IMR-90 (cell line): ENCODE data around the gene COL23A1. TPM values are rescaled to one million over a fixed set of nuclear protein-coding genes. Genes with fewer than 3 reads are reported as not detected.

Experiments
- ATAC-seq: fragments of 200-7000 bp; cut with Tn5 transposase; 2 replicates; pipeline ENCODE4 v1.9.1; 2020; ENCODE audit warnings: low read depth, mild to moderate bottlenecking, moderate library complexity
- BruUV-seq: library from RNA; stranded (reverse); fragments of 400-500 nt; replicated peaks from 2 replicates; lab custom pipeline; 2021; lab: Mats Ljungman, UMichigan
- CTCF ChIA-PET: fragments of 300-600 bp; formaldehyde crosslinking; extraction: SDS; loops from one replicate; lab custom pipeline; 2021; ENCODE audit warnings: antibody characterized with exemption; lab: Yijun Ruan, JAX
- POLR2A ChIA-PET: fragments of 300-600 bp; sonication (Branson Sonifier 250); formaldehyde crosslinking; loops from one replicate; lab custom pipeline; 2022; ENCODE audit warnings: antibody characterized with exemption; ENCODE audit not compliant: unreplicated experiment; lab: Charles Lee
- DNase-seq: peaks from one replicate; pipeline ENCODE4 v3.0.0; 2013
- H2AFZ ChIP-seq: replicated peaks from 2 replicates; pipeline ENCODE3; 2013; ENCODE audit warnings: low read length, mild to moderate bottlenecking; ENCODE audit not compliant: poor library complexity
- H2AK5ac ChIP-seq: 2 replicates; pipeline ENCODE4 v1.6.1; 2013; ENCODE audit warnings: low read depth, low read length, inconsistent platforms
- H2AK9ac ChIP-seq: replicated peaks from 2 replicates; pipeline ENCODE3; 2013; ENCODE audit warnings: mild to moderate bottlenecking, low read depth, low read length, moderate library complexity; ENCODE audit not compliant: poor library complexity
- H2BK120ac ChIP-seq: 2 replicates; pipeline ENCODE4 v1.6.1; 2013; ENCODE audit warnings: low read depth, low read length, inconsistent platforms
- H2BK15ac ChIP-seq: 3 replicates; pipeline ENCODE4 v1.6.1; 2013; ENCODE audit warnings: low read depth, low read length, inconsistent platforms
- H2BK20ac ChIP-seq: 2 replicates; pipeline ENCODE4 v1.6.1; 2013; ENCODE audit warnings: low read depth, mild to moderate bottlenecking, inconsistent platforms, low read length, moderate library complexity
- H2BK5ac ChIP-seq: 2 replicates; pipeline ENCODE4 v1.6.1; 2013; ENCODE audit warnings: mild to moderate bottlenecking, low read depth, low read length, inconsistent platforms; ENCODE audit not compliant: poor library complexity, severe bottlenecking
- H3K14ac ChIP-seq: replicated peaks from 2 replicates; pipeline ENCODE4 v1.6.1; 2013; ENCODE audit warnings: low read depth, low read length, inconsistent platforms
- H3K18ac ChIP-seq: 2 replicates; pipeline ENCODE4 v1.6.1; 2013; ENCODE audit warnings: low read depth, low read length, control low read depth
- H3K23ac ChIP-seq: 2 replicates; pipeline ENCODE4 v1.6.1; 2013; ENCODE audit warnings: low read depth, low read length, inconsistent platforms
- H3K27ac ChIP-seq: 2 replicates; pipeline ENCODE4 v1.5.1; 2013; ENCODE audit warnings: mild to moderate bottlenecking, control low read depth, low read length; ENCODE audit not compliant: insufficient read depth
- H3K27me3 ChIP-seq: 2 replicates; pipeline ENCODE4 v1.6.1; 2013; ENCODE audit warnings: low read length; ENCODE audit not compliant: control insufficient read depth, insufficient read depth
- H3K36me3 ChIP-seq: 2 replicates; pipeline ENCODE4 v1.6.1; 2013; ENCODE audit warnings: low read length, mixed read lengths; ENCODE audit not compliant: control insufficient read depth, insufficient read depth
- H3K4ac ChIP-seq: 2 replicates; pipeline ENCODE4 v1.6.1; 2013; ENCODE audit warnings: low read depth, low read length, inconsistent platforms
- H3K4me1 ChIP-seq: 2 replicates; pipeline ENCODE4 v1.6.1; 2013; ENCODE audit warnings: low read length, mixed read lengths; ENCODE audit not compliant: control insufficient read depth, insufficient read depth
- H3K4me2 ChIP-seq: 2 replicates; pipeline ENCODE4 v1.6.1; 2013; ENCODE audit warnings: low read depth, mild to moderate bottlenecking, control low read depth, low read length, moderate library complexity
- H3K4me3 ChIP-seq: 2 replicates; pipeline ENCODE4 v1.5.1; 2013; ENCODE audit warnings: low read depth, mild to moderate bottlenecking, control low read depth, low read length, moderate library complexity; ENCODE audit not compliant: insufficient read depth
- H3K56ac ChIP-seq: 2 replicates; pipeline ENCODE4 v1.6.1; 2013; ENCODE audit warnings: low read length, inconsistent platforms; ENCODE audit not compliant: insufficient read depth; ENCODE audit errors: extremely low read depth
- H3K79me1 ChIP-seq, 2 experiments: 2 replicates each; pipeline ENCODE4 v1.6.1; 2013; ENCODE audit warnings: low read length in 2 of 2, inconsistent platforms in 1 of 2, low read depth in 1 of 2
- H3K9ac ChIP-seq: 2 replicates; pipeline ENCODE4 v1.6.1; 2013; ENCODE audit warnings: low read depth, low read length, control low read depth
- H3K9me1 ChIP-seq: 2 replicates; pipeline ENCODE4 v1.6.1; 2013; ENCODE audit warnings: low read length, inconsistent platforms; ENCODE audit not compliant: insufficient read depth
- H3K9me3 ChIP-seq: 2 replicates; pipeline ENCODE4 v1.6.1; 2013; ENCODE audit warnings: low read length; ENCODE audit not compliant: control insufficient read depth, insufficient read depth
- H4K20me1 ChIP-seq: 2 replicates; pipeline ENCODE4 v1.6.1; 2013; ENCODE audit warnings: low read length, inconsistent platforms; ENCODE audit not compliant: insufficient read depth
- H4K5ac ChIP-seq: 2 replicates; pipeline ENCODE4 v1.6.1; 2013; ENCODE audit warnings: mild to moderate bottlenecking, low read depth, low read length, control low read depth
- H4K8ac ChIP-seq, 2 experiments: 2 replicates each; pipeline ENCODE4 v1.6.1; 2013; ENCODE audit warnings: low read depth in 2 of 2, low read length in 2 of 2, control low read depth in 1 of 2, inconsistent platforms in 1 of 2
- H4K91ac ChIP-seq: 2 replicates; pipeline ENCODE4 v1.6.1; 2013; ENCODE audit warnings: low read depth, low read length, inconsistent platforms; ENCODE audit not compliant: insufficient read depth
- BHLHE40 ChIP-seq: fragments of 150-350 bp; IDR thresholded peaks from 2 replicates; pipeline ENCODE4 v1.6.1; 2016; ENCODE audit warnings: mild to moderate bottlenecking, low read depth, low read length
- CEBPB ChIP-seq: IDR thresholded peaks from 2 replicates; pipeline ENCODE4 v1.6.1; 2012; ENCODE audit warnings: low read depth, low read length, improper control_type of control experiment
- CHD1 ChIP-seq: IDR thresholded peaks from 2 replicates; pipeline ENCODE4 v1.6.1; 2012; ENCODE audit warnings: low read depth, low read length, improper control_type of control experiment
- FOS ChIP-seq: fragments of 150-350 bp; IDR thresholded peaks from 2 replicates; pipeline ENCODE4 v1.6.1; 2016; ENCODE audit warnings: low read depth, low read length
- MAFK ChIP-seq: IDR thresholded peaks from 2 replicates; pipeline ENCODE4 v1.6.1; 2012; ENCODE audit warnings: low read depth, low read length, improper control_type of control experiment
- MAZ ChIP-seq: IDR thresholded peaks from 2 replicates; pipeline ENCODE4 v1.6.1; 2012; ENCODE audit warnings: low read depth, mild to moderate bottlenecking, low read length, improper control_type of control experiment, moderate library complexity, borderline replicate concordance
- MXI1 ChIP-seq: IDR thresholded peaks from 2 replicates; pipeline ENCODE4 v1.6.1; 2012; ENCODE audit warnings: low read depth, mild to moderate bottlenecking, low read length, moderate library complexity, borderline replicate concordance
- NFE2L2 ChIP-seq: fragments of 150-350 bp; IDR thresholded peaks from 2 replicates; pipeline ENCODE4 v1.6.1; 2016; ENCODE audit warnings: low read depth, mild to moderate bottlenecking, low read length
- POLR2A ChIP-seq: IDR thresholded peaks from 2 replicates; pipeline ENCODE4 v1.6.1; 2012; ENCODE audit warnings: mild to moderate bottlenecking, low read depth, low read length
- RAD21 ChIP-seq: IDR thresholded peaks from 2 replicates; pipeline ENCODE4 v1.6.1; 2012; ENCODE audit warnings: low read length, improper control_type of control experiment
- RCOR1 ChIP-seq: IDR thresholded peaks from 2 replicates; pipeline ENCODE4 v1.6.1; 2012; ENCODE audit warnings: mild to moderate bottlenecking, low read length, improper control_type of control experiment; ENCODE audit not compliant: insufficient replicate concordance
- RFX5 ChIP-seq: IDR thresholded peaks from 2 replicates; pipeline ENCODE4 v1.8.0; 2012; ENCODE audit warnings: low read depth, mild to moderate bottlenecking, low read length, moderate library complexity
- SMC3 ChIP-seq: fragments of 150-350 bp; IDR thresholded peaks from 2 replicates; pipeline ENCODE4 v1.6.1; 2016; ENCODE audit warnings: low read depth, mild to moderate bottlenecking, antibody characterized with exemption, low read length, moderate library complexity
- WGBS, 2 experiments: methylation state at CpG; one replicate each; pipeline versions ENCODE4 v1.1.5 to v1.1.7; 2013; ENCODE audit warnings: missing lambda C conversion rate in 2 of 2; ENCODE audit not compliant: insufficient read length in 1 of 2; ENCODE audit errors: extremely low coverage in 2 of 2; 5-methylcytosine and 5-hydroxymethylcytosine counted together
- dilution Hi-C: fragments of 300-500 bp; cut with HindIII; formaldehyde crosslinking; loops from one replicate; pipeline ENCODE4 v1.14.3; 2018; ENCODE audit warnings: low sequenced_read_pairs; ENCODE audit not compliant: unreplicated experiment
- in situ Hi-C: fragments of 300-500 bp; cut with MboI; formaldehyde crosslinking; loops from 3 replicates; pipeline ENCODE4 v1.14.3; 2019; ENCODE audit warnings: low sequenced_read_pairs, inconsistent platforms, mixed read lengths
- intact Hi-C: fragments of 100-400 bp; cut with micrococcal nuclease; formaldehyde crosslinking; loops from 2 replicates; pipeline ENCODE4 v1.10.0; 2022
- polyA plus RNA-seq, 3 experiments: library from polyadenylated mRNA; depleted of rRNA; stranded (reverse); fragments of >200 nt; gene quantifications; 2 replicates each; pipeline ENCODE4 v1.2.3, GENCODE V29; 2012; ENCODE audit warnings: low replicate concordance in 1 of 3
- total RNA-seq: library from RNA; depleted of rRNA; stranded (reverse); fragments of >200 nt; gene quantifications from 2 replicates; pipeline ENCODE4 v1.2.3, GENCODE V29; 2012
- TF ChIP-seq, protein P1 (sequence below): fragments of 150-350 bp; IDR thresholded peaks from 2 replicates; pipeline ENCODE4 v1.6.1; 2017; ENCODE audit warnings: mild to moderate bottlenecking, antibody characterized with exemption, low read length, low read depth
- TF ChIP-seq, protein P2 (sequence below): conservative IDR thresholded peaks from 2 replicates; pipeline ENCODE4 v1.5.1; 2012; ENCODE audit warnings: mild to moderate bottlenecking, low read depth, low read length, improper control_type of control experiment
- TF ChIP-seq, protein P3 (sequence below): fragments of 150-350 bp; IDR thresholded peaks from 2 replicates; pipeline ENCODE4 v1.6.1; 2016; ENCODE audit warnings: low read depth, mild to moderate bottlenecking, low read length, moderate library complexity, borderline replicate concordance

Gene COL23A1
- total and polyA plus RNA-seq, 2 of the 4 experiments (the other 2 are of a cell fraction) = not detected

DNA sequence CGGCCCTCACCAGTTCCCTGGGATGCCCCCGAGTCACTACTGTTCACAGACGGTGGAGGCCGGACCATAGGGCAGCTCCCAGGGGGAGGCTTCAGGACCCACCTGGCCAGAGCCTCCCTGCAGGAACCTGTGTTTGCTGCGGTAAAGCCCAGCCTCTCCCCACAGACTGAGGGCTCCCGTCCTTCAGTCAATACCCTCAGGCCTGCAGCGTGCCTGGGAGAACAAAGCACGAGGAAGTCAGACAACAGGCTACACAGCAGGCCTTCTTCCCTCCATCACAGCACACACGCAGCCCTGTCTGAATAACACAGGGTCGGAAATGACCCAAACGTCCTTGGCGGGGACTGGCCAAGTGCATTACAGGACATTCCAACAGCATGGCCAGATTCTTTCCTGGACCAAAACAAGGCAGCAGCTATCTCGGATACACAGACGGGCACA is 34.4 kb downstream of the COL23A1 start:
- Histone ChIP-seq H2BK20ac (no peak overlapping the region), H3K4ac (no peak overlapping the region), H3K9me3 (peaks cover 15% of the 10 kb centered on the region), H3K4me1 (no peaks in the 10 kb centered on the region), H2AK5ac (no peak overlapping the region), H4K91ac (no peak overlapping the region), H3K23ac (no peak overlapping the region), H3K27ac (no peak overlapping the region), H3K36me3 (no peaks in the 10 kb centered on the region), H2AK9ac (no peak overlapping the region), H3K4me3 (no peak overlapping the region), H4K8ac (no peak overlapping the region), H2BK15ac (no peak overlapping the region), H3K14ac (no peak overlapping the region), H3K27me3 (no peaks in the 10 kb centered on the region), H3K18ac (no peak overlapping the region), H3K79me1 (no peaks in the 10 kb centered on the region), H2AFZ (no peak overlapping the region), H3K9me1 (no peaks in the 10 kb centered on the region), H3K56ac (no peak overlapping the region), H4K20me1 (no peaks in the 10 kb centered on the region), H2BK120ac (no peak overlapping the region), H2BK5ac (no peak overlapping the region), H3K9ac (no peak overlapping the region), H4K5ac (no peak overlapping the region), H3K4me2 (no peak overlapping the region)
- DNase-seq (no peak), ATAC-seq (no peak)
- POLR2A ChIA-PET = no interaction called here
- 76% methylated on average over 4 of the region's 14 CpGs; no CpG with 5 or more reads in 1 of the 2 experiments for WGBS, 2 experiments
- no TSS peak for BruUV-seq
- in situ Hi-C loops (no loop called here), dilution Hi-C loops (no loop called here), intact Hi-C loops (no loop called here)
- TF ChIP-seq BHLHE40 = no peak
- TF ChIP-seq, protein P1, sequence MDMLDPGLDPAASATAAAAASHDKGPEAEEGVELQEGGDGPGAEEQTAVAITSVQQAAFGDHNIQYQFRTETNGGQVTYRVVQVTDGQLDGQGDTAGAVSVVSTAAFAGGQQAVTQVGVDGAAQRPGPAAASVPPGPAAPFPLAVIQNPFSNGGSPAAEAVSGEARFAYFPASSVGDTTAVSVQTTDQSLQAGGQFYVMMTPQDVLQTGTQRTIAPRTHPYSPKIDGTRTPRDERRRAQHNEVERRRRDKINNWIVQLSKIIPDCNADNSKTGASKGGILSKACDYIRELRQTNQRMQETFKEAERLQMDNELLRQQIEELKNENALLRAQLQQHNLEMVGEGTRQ = no peak
- no peak for TF ChIP-seq POLR2A
- no peak for TF ChIP-seq CEBPB
- TF ChIP-seq, protein P2, sequence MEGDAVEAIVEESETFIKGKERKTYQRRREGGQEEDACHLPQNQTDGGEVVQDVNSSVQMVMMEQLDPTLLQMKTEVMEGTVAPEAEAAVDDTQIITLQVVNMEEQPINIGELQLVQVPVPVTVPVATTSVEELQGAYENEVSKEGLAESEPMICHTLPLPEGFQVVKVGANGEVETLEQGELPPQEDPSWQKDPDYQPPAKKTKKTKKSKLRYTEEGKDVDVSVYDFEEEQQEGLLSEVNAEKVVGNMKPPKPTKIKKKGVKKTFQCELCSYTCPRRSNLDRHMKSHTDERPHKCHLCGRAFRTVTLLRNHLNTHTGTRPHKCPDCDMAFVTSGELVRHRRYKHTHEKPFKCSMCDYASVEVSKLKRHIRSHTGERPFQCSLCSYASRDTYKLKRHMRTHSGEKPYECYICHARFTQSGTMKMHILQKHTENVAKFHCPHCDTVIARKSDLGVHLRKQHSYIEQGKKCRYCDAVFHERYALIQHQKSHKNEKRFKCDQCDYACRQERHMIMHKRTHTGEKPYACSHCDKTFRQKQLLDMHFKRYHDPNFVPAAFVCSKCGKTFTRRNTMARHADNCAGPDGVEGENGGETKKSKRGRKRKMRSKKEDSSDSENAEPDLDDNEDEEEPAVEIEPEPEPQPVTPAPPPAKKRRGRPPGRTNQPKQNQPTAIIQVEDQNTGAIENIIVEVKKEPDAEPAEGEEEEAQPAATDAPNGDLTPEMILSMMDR = no peak
- TF ChIP-seq, protein P3, sequence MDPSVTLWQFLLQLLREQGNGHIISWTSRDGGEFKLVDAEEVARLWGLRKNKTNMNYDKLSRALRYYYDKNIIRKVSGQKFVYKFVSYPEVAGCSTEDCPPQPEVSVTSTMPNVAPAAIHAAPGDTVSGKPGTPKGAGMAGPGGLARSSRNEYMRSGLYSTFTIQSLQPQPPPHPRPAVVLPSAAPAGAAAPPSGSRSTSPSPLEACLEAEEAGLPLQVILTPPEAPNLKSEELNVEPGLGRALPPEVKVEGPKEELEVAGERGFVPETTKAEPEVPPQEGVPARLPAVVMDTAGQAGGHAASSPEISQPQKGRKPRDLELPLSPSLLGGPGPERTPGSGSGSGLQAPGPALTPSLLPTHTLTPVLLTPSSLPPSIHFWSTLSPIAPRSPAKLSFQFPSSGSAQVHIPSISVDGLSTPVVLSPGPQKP = no peak
- TF ChIP-seq RCOR1 = no peak
- TF ChIP-seq MAFK = no peak
- no peak for TF ChIP-seq MAZ
- no peak for TF ChIP-seq RAD21
- no peak for TF ChIP-seq SMC3
- no peak for TF ChIP-seq MXI1
- TF ChIP-seq RFX5 = no peak
- TF ChIP-seq CHD1 = no peak
- TF ChIP-seq NFE2L2 = no peak
- TF ChIP-seq FOS = no peak
- CTCF ChIA-PET = no interaction called here
